ENCODE data around the gene GPR142. TPM values are rescaled to one million over a fixed set of nuclear protein-coding genes. Genes with fewer than 3 reads are reported as not detected.
A peak's percentile ranks its signal among the peaks of the same experiment; 100 is the strongest.

GPR142 gene
- total RNA-seq, 1 experiment from 2014 or later: not detected

DNA sequence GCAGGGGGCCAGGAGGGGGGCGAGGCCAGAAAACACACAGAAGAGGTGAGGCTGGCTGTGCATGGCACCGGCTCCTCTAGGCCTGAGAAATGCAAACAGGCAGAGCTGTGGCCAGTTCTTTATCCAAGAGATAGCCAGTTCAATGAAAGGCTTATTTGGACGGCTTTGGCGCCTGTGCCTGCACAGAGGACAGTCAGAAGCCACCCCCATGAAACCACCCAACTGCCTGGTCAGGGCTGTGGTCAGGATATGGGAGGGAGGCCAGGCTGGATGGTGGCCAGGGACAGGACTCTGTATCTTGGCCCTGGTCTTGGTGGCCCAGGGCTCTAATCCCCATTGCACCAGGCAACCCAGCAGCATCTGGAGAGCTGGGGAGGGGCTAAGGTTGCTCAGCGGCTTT is 40.1 kb downstream of the GPR142 start:
- TF ChIP-seq CTCF (IDR thresholded peaks at IDR 0.05; ENCODE audit: unreplicated experiment): no peak
- POLR2A ChIA-PET: interaction anchor here (0.8 kb wide), 1 partner anchor 9 kb away, joined by 3 read pairs; no protein-coding TSS in a partner anchor
- CTCF ChIA-PET: interaction anchor here (1.4 to 1.6 kb wide), 3 partner anchors 16 to 50 kb away, joined by 5 to 8 read pairs (median 5); no protein-coding TSS in a partner anchor
- Mint-ChIP-seq H3K27ac (ENCODE audit: low read depth, unreplicated experiment) (no peak overlapping the region), H3K27me3 (ENCODE audit: insufficient read depth, unreplicated experiment) (no peaks in the 10 kb centered on the region), H3K4me3 (ENCODE audit: unreplicated experiment) (no peak overlapping the region), H3K4me1 (ENCODE audit: insufficient read depth, unreplicated experiment) (no peaks in the 10 kb centered on the region), H3K36me3 (ENCODE audit: insufficient read depth, unreplicated experiment) (no peaks in the 10 kb centered on the region), H3K9me3 (ENCODE audit: unreplicated experiment) (no peaks in the 10 kb centered on the region)
- no TSS peak for BruUV-seq (replicated peaks)
- no peak for DNase-seq (ENCODE audit: unreplicated experiment)
- intact Hi-C loops (cut with micrococcal nuclease): no loop called here

- no peak overlapping the region for H3K4me3 Mint-ChIP-seq (ENCODE audit: unreplicated experiment)
- H3K9me3 Mint-ChIP-seq (ENCODE audit: unreplicated experiment): no peaks in the 10 kb centered on the region
- DNase-seq (ENCODE audit: unreplicated experiment): peak; percentile 58
- no peak overlapping the region for H3K27ac Mint-ChIP-seq (ENCODE audit: low read depth, unreplicated experiment)
- no peaks in the 10 kb centered on the region for H3K4me1 Mint-ChIP-seq (ENCODE audit: insufficient read depth, unreplicated experiment)
- no TSS peak for BruUV-seq (replicated peaks)
- intact Hi-C loops (cut with micrococcal nuclease): loop anchor here (2.0 kb wide), 1 partner anchor 49 kb away; no protein-coding TSS in a partner anchor
- CTCF ChIA-PET: interaction anchor here (0.6 to 1.6 kb wide), 6 partner anchors 16 to 472 kb away, joined by 3 to 8 read pairs (median 4); no protein-coding TSS in a partner anchor
- H3K36me3 Mint-ChIP-seq (ENCODE audit: insufficient read depth, unreplicated experiment): no peaks in the 10 kb centered on the region
- no peaks in the 10 kb centered on the region for H3K27me3 Mint-ChIP-seq (ENCODE audit: insufficient read depth, unreplicated experiment)
- POLR2A ChIA-PET: interaction anchor here (1.2 kb wide), 1 partner anchor 9 kb away, joined by 4 read pairs; no protein-coding TSS in a partner anchor
- TF ChIP-seq CTCF (IDR thresholded peaks at IDR 0.05; ENCODE audit: unreplicated experiment): peak; percentile 20
Observed at GRCh38 chr17:74408262-74408661, 41.0 kb downstream of the GPR142 start.

DNA sequence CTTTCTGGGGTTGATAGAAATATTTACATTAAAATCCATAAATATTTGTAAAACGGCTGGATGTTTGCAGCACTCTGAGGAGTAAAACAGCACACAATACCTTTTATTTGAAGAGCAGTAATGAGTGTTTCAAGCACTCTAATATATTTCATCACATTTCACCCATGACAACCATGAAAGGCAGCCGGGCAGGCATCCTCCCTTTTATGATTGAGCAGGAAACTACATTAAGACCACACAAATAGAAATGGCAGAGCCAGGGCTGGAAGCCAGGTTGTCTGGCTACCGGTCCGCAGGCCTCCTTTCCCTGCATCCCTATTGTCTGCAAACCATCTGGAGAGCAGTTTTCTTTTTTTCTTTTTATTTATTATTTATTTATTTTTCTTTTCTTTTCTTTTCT is 41.5 kb downstream of the GPR142 start:
- no TSS peak for BruUV-seq (replicated peaks)
- Mint-ChIP-seq H3K36me3 (ENCODE audit: insufficient read depth, unreplicated experiment) (no peaks in the 10 kb centered on the region), H3K27ac (ENCODE audit: low read depth, unreplicated experiment) (no peak overlapping the region), H3K9me3 (ENCODE audit: unreplicated experiment) (no peaks in the 10 kb centered on the region), H3K4me3 (ENCODE audit: unreplicated experiment) (no peak overlapping the region), H3K27me3 (ENCODE audit: insufficient read depth, unreplicated experiment) (no peaks in the 10 kb centered on the region), H3K4me1 (ENCODE audit: insufficient read depth, unreplicated experiment) (no peaks in the 10 kb centered on the region)
- no peak for TF ChIP-seq CTCF (IDR thresholded peaks at IDR 0.05; ENCODE audit: unreplicated experiment)
- intact Hi-C loops (cut with micrococcal nuclease): loop anchor here (2.0 kb wide), 1 partner anchor 48 kb away; no protein-coding TSS in a partner anchor
- POLR2A ChIA-PET: interaction anchor here (1.2 kb wide), 1 partner anchor 8 kb away, joined by 4 read pairs; no protein-coding TSS in a partner anchor
- CTCF ChIA-PET: interaction anchor here (1.2 to 1.6 kb wide), 2 partner anchors 28 to 30 kb away, joined by 3 to 8 read pairs; no protein-coding TSS in a partner anchor
- no peak for DNase-seq (ENCODE audit: unreplicated experiment)

DNA sequence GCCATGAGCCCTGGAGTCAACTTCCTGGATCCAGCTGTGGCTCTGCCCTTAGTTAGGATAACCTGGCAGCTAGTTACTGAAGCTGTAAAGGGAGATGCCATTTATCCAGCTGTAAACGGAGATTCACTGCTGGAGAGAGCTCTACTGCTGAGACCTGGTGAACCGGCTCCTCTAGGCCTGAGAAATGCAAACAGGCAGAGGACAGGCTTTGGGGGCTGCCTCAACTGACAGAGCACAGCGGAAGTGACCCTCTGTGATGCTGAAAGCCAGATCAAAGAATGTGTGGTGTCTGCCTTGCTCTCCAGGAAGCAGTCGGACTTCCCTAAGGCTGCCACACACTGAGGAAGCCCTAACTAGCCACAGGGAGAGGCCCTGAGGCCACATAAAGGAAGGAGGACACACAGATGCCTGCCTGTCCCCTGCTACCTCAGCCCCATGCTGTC is 42.7 kb downstream of the GPR142 start:
- no TSS peak for BruUV-seq (replicated peaks)
- ChIA-PET POLR2A (no interaction called here), CTCF (interaction anchor here (0.8 to 1.0 kb wide), 2 partner anchors 14 to 84 kb away, joined by 3 read pairs; no protein-coding TSS in a partner anchor)
- Mint-ChIP-seq H3K27me3 (ENCODE audit: insufficient read depth, unreplicated experiment) (no peaks in the 10 kb centered on the region), H3K27ac (ENCODE audit: low read depth, unreplicated experiment) (no peak overlapping the region), H3K36me3 (ENCODE audit: insufficient read depth, unreplicated experiment) (no peaks in the 10 kb centered on the region), H3K4me1 (ENCODE audit: insufficient read depth, unreplicated experiment) (no peaks in the 10 kb centered on the region), H3K9me3 (ENCODE audit: unreplicated experiment) (no peaks in the 10 kb centered on the region), H3K4me3 (ENCODE audit: unreplicated experiment) (no peak overlapping the region)
- DNase-seq (ENCODE audit: unreplicated experiment): no peak
- TF ChIP-seq CTCF (IDR thresholded peaks at IDR 0.05; ENCODE audit: unreplicated experiment): no peak
- intact Hi-C loops (cut with micrococcal nuclease): no loop called here

All from MCF 10A (cell line).